Tibial artery (tissue), 4 donors: ENCODE results near the gene RXYLT1.

Source experiments
- DNase-seq, 2 donors: peaks; one replicate each; pipeline ENCODE4 v3.0.0-alpha.2; 2019
- H3K27ac ChIP-seq, 2 donors: fragments of 200-600 bp; sonication (generic) in 1 of 2; 1 replicate in 1 of 2; 2 replicates in 1 of 2; pipeline ENCODE4 v1.5.1; 2018 to 2019; ENCODE audit warnings: mild to moderate bottlenecking in 1 of 2
- H3K27me3 ChIP-seq, 2 donors: fragments of 200-600 bp; sonication (generic) in 1 of 2; one replicate each; pipeline versions ENCODE4 v1.5.1 to v1.6.0; 2016 to 2019
- H3K36me3 ChIP-seq, 3 donors: fragments of 200-600 bp; sonication (generic) in 2 of 3; one replicate each; pipeline ENCODE4 v1.5.1; 2016 to 2019; ENCODE audit warnings: mild to moderate bottlenecking in 2 of 3
- H3K4me1 ChIP-seq, 4 donors: fragments of 200-600 bp; sonication (generic) in 2 of 4; 1 replicate in 3 of 4; 2 replicates in 1 of 4; pipeline ENCODE4 v1.5.1; 2016 to 2019
- H3K4me3 ChIP-seq, 2 donors: fragments of 200-600 bp; sonication (generic) in 1 of 2; 1 replicate in 1 of 2; 2 replicates in 1 of 2; pipeline ENCODE4 v1.5.1; 2018 to 2019; ENCODE audit warnings: mild to moderate bottlenecking in 2 of 2
- H3K9me3 ChIP-seq, 3 donors: fragments of 200-600 bp; sonication (generic) in 1 of 3; one replicate each; pipeline ENCODE4 v1.5.1; 2016 to 2019
- intact Hi-C: fragments of 100-400 bp; cut with DNase I; formaldehyde crosslinking; loops from one replicate; pipeline ENCODE4 v1.15.0; 2023; ENCODE audit warnings: low total_unique reads
- TF ChIP-seq, protein P1 (sequence below), 2 experiments: fragments of 200-600 bp in 1 of 2; fragments of 450-650 bp in 1 of 2; IDR thresholded peaks; one replicate each; pipeline ENCODE4 v1.5.1; 2017 to 2019; ENCODE audit warnings: antibody characterized with exemption in 2 of 2, mild to moderate bottlenecking in 1 of 2, moderate library complexity in 1 of 2

RXYLT1 gene

GRCh38 chr12:63770375-63770774, 9.3 kb upstream of the RXYLT1 start:
- TF ChIP-seq, protein P1, sequence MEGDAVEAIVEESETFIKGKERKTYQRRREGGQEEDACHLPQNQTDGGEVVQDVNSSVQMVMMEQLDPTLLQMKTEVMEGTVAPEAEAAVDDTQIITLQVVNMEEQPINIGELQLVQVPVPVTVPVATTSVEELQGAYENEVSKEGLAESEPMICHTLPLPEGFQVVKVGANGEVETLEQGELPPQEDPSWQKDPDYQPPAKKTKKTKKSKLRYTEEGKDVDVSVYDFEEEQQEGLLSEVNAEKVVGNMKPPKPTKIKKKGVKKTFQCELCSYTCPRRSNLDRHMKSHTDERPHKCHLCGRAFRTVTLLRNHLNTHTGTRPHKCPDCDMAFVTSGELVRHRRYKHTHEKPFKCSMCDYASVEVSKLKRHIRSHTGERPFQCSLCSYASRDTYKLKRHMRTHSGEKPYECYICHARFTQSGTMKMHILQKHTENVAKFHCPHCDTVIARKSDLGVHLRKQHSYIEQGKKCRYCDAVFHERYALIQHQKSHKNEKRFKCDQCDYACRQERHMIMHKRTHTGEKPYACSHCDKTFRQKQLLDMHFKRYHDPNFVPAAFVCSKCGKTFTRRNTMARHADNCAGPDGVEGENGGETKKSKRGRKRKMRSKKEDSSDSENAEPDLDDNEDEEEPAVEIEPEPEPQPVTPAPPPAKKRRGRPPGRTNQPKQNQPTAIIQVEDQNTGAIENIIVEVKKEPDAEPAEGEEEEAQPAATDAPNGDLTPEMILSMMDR (IDR thresholded peaks at IDR 0.05), result no peak
- intact Hi-C loops, result no loop called here
- DNase-seq, result no peak
- Histone ChIP-seq H3K36me3 (no peaks in the 10 kb centered on the region), H3K27ac (no peak overlapping the region), H3K4me3 (no peak overlapping the region), H3K27me3 (no peaks in the 10 kb centered on the region), H3K9me3 (peaks cover 0 to 5% (median 0%) of the 10 kb centered on the region in 3 donors), H3K4me1 (no peaks in the 10 kb centered on the region)

DNA sequence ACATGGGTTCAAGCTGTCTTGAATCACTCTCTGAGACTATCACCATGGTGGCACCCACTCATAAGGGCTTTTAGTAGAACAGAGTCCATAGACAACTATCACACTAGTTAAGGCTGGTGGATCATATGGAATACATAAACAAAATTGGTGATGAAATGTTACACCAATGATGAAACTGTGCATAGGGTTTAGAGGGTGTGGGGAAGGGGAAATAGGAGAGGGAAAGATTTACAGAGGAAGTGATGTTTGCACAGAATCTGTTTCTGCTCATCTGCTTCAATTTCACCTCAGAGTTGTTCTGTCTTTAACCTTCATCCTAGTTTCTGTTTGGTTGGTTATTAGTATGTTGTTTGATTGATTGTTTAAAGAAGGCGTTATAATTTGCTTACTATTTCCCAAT, 2.4 kb upstream of the RXYLT1 start:
- intact Hi-C loops, result loop anchor here (5.0 kb wide), 1 partner anchor 625 kb away; the partner anchor contains the start of gene AVPR1A
- H3K9me3 ChIP-seq, result no peaks in the 10 kb centered on the region

GRCh38 chr12:63782466-63782865, 2.8 kb downstream of the RXYLT1 start:
- DNase-seq, result no peak
- peaks cover 11 to 27% (median 24%) of the 10 kb centered on the region in 3 donors for H3K36me3 ChIP-seq
- H3K4me3 ChIP-seq, result no peak overlapping the region
- TF ChIP-seq, protein P1 (IDR thresholded peaks at IDR 0.05), result no peak
- H3K27ac ChIP-seq, result no peak overlapping the region
- intact Hi-C loops, result no loop called here
- H3K9me3 ChIP-seq, result no peaks in the 10 kb centered on the region
- no peaks in the 10 kb centered on the region for H3K27me3 ChIP-seq
- H3K4me1 ChIP-seq, result peaks cover 0 to 11% (median 6%) of the 10 kb centered on the region in 4 donors

More for the DNA sequence above, 2.4 kb upstream of the RXYLT1 start:
- Histone ChIP-seq H3K4me3 (no peak overlapping the region), H3K36me3 (peaks cover 0 to 2% (median 0%) of the 10 kb centered on the region in 3 donors), H3K4me1 (peaks cover 0 to 11% (median 6%) of the 10 kb centered on the region in 4 donors), H3K27ac (no peak overlapping the region), H3K27me3 (no peaks in the 10 kb centered on the region)
- TF ChIP-seq, protein P1 (IDR thresholded peaks at IDR 0.05), result no peak
- DNase-seq, result no peak

DNA sequence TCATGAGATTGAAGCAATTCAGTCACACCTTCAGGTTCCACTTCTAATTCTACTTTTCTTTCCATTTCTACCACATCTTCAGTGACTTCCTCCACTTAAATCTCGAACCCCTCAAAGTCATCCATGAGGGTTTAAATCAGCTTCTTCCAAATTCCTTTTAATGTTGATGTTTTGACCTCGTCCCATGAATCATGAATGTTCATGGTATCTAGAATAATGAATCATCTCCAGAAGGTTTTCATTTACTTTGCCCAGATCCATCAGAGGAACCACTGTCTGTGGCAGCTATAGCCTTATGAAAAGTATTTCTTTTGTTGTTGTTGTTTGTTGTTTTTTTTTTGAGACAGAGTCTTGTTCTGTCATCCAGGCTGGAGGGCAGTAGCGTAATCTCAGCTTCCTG, 7.6 kb downstream of the RXYLT1 start:
- intact Hi-C loops, result no loop called here
- Histone ChIP-seq H3K27me3 (no peaks in the 10 kb centered on the region), H3K4me3 (no peak overlapping the region), H3K9me3 (no peaks in the 10 kb centered on the region), H3K27ac (no peak overlapping the region), H3K4me1 (no peaks in the 10 kb centered on the region), H3K36me3 (peaks cover 24 to 58% (median 55%) of the 10 kb centered on the region in 3 donors)
- no peak for DNase-seq
- TF ChIP-seq, protein P1 (IDR thresholded peaks at IDR 0.05), result no peak

DNA sequence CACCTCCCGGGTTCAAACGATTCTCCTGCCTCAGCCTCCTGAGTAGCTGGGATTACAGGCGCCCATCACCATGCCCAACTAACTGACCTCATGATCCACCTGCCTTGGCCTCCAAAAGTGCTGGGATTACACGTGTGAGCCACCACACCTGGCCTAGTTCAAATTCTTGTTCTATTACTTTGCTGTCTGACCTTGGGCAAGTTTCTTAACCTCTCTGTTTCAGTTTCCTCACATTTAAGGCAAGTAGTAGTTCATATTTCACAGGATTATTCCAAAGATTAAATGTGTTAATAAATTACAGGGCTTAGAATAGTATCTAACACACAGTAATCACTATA, 10.9 kb downstream of the RXYLT1 start:
- DNase-seq, result no peak
- peaks cover 14 to 45% (median 43%) of the 10 kb centered on the region in 3 donors for H3K36me3 ChIP-seq
- no peaks in the 10 kb centered on the region for H3K4me1 ChIP-seq
- no peaks in the 10 kb centered on the region for H3K27me3 ChIP-seq
- no peaks in the 10 kb centered on the region for H3K9me3 ChIP-seq
- TF ChIP-seq, protein P1 (IDR thresholded peaks at IDR 0.05), result no peak
- intact Hi-C loops, result no loop called here
- H3K4me3 ChIP-seq, result no peak overlapping the region
- no peak overlapping the region for H3K27ac ChIP-seq

DNA sequence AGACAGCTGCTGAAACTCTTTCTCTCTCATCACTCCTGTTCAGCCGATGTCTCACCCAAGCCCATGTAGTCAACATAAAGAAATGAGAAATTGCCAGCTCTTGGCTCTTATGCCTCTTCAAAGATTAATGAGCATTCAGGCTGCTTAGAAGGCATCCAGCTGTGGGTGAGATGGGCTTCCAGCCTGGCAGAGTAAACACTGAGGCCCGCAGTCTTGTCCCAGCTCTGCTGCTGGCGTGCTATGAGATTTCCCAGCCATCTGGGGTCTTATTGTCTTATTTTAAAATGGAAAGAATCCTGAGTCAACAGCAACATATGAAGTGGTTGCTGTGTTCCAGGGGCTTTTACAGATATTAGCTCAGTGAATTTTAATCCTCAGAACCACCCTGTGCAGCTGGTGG, 12.6 kb downstream of the RXYLT1 start:
- TF ChIP-seq, protein P1 (IDR thresholded peaks at IDR 0.05), result no peak
- H3K36me3 ChIP-seq, result peaks cover 14 to 35% (median 32%) of the 10 kb centered on the region in 3 donors
- intact Hi-C loops, result no loop called here

More for the DNA sequence above, 12.6 kb downstream of the RXYLT1 start:
- Histone ChIP-seq H3K27me3 (no peaks in the 10 kb centered on the region), H3K27ac (no peak overlapping the region), H3K9me3 (no peaks in the 10 kb centered on the region), H3K4me1 (no peaks in the 10 kb centered on the region), H3K4me3 (no peak overlapping the region)
- DNase-seq, result no peak
